Fibroblast of lung (primary cell): ENCODE measurements around the gene IP6K1. TPM values are rescaled to one million over a fixed set of nuclear protein-coding genes. Genes with fewer than 3 reads are reported as not detected.

Experiments used
- DNase-seq, 2 donors: peaks; one replicate each; pipeline versions ENCODE4 v3.0.0 to v3.0.0-alpha.2; 2010; ENCODE audit warnings: low read depth in 2 of 2
- H2AFZ ChIP-seq: 2 replicates; pipeline ENCODE4 v1.5.1; 2012; ENCODE audit warnings: low read length, control low read depth, inconsistent platforms
- H3K27ac ChIP-seq: 2 replicates; pipeline ENCODE4 v1.5.1; 2011; ENCODE audit warnings: low read length, control low read depth; ENCODE audit not compliant: insufficient read depth
- H3K27me3 ChIP-seq: 2 replicates; pipeline ENCODE4 v1.5.1; 2011; ENCODE audit warnings: mild to moderate bottlenecking, low read length; ENCODE audit not compliant: control insufficient read depth, insufficient read depth
- H3K36me3 ChIP-seq: 2 replicates; pipeline ENCODE4 v1.5.1; 2011; ENCODE audit warnings: low read length; ENCODE audit not compliant: control insufficient read depth, insufficient read depth
- H3K4me1 ChIP-seq: 2 replicates; pipeline ENCODE4 v1.5.1; 2011; ENCODE audit warnings: low read length; ENCODE audit not compliant: control insufficient read depth, insufficient read depth; ENCODE audit errors: extremely low read depth
- H3K4me2 ChIP-seq: 2 replicates; pipeline ENCODE4 v1.5.1; 2011; ENCODE audit warnings: low read length, control low read depth; ENCODE audit not compliant: insufficient read depth; ENCODE audit errors: extremely low read depth
- H3K4me3 ChIP-seq, 4 experiments: fragments of 200-600 bp in 1 of 4; sonication (generic) in 1 of 4; replicated peaks in 1 of 4; 2 replicates each; pipeline ENCODE4 v1.5.1; 2011 to 2016; ENCODE audit warnings: low read length in 4 of 4, low read depth in 3 of 4, mild to moderate bottlenecking in 3 of 4, control low read depth in 2 of 4, inconsistent platforms in 1 of 4, mixed read lengths in 1 of 4; ENCODE audit not compliant: insufficient read depth in 1 of 4; ENCODE audit errors: control extremely low read depth in 1 of 4
- H3K79me2 ChIP-seq: 2 replicates; pipeline ENCODE4 v1.5.1; 2012; ENCODE audit warnings: mild to moderate bottlenecking, low read length, inconsistent platforms; ENCODE audit not compliant: control insufficient read depth, insufficient read depth
- H3K9ac ChIP-seq: 2 replicates; pipeline ENCODE4 v1.5.1; 2011; ENCODE audit warnings: mild to moderate bottlenecking, low read length, control low read depth; ENCODE audit not compliant: insufficient read depth
- H3K9me3 ChIP-seq: 2 replicates; pipeline ENCODE4 v1.5.1; 2012; ENCODE audit warnings: low read depth, low read length; ENCODE audit not compliant: control insufficient read depth, insufficient read depth
- H4K20me1 ChIP-seq: 2 replicates; pipeline ENCODE4 v1.5.1; 2011; ENCODE audit warnings: low read length; ENCODE audit not compliant: control insufficient read depth, insufficient read depth; ENCODE audit errors: extremely low read depth
- EZH2 ChIP-seq: IDR thresholded peaks from 2 replicates; pipeline ENCODE4 v1.5.1; 2012; ENCODE audit warnings: low read length, control low read depth, mild to moderate bottlenecking; ENCODE audit errors: missing control alignments
- polyA plus RNA-seq, 2 donors: library from polyadenylated mRNA; depleted of rRNA in 1 of 2; stranded (reverse) in 1 of 2; unstranded in 1 of 2; fragments of >200 nt; gene quantifications; 2 replicates each; pipeline ENCODE4 v1.2.1, GENCODE V29; 2011 to 2012; ENCODE audit warnings: missing spikeins in 1 of 2
- total RNA-seq: library from RNA; depleted of rRNA; stranded (reverse); fragments of >200 nt; gene quantifications from 2 replicates; pipeline ENCODE4 v1.2.1, GENCODE V29; 2014
- TF ChIP-seq, protein P1 (sequence below), 2 donors: IDR thresholded peaks in 1 of 2; conservative IDR thresholded peaks in 1 of 2; 1 replicate in 1 of 2; 2 replicates in 1 of 2; pipeline ENCODE4 v1.5.1; 2011 to 2012; ENCODE audit warnings: low read length in 2 of 2, control low read depth in 1 of 2, inconsistent platforms in 1 of 2, low read depth in 1 of 2, mild to moderate bottlenecking in 1 of 2

IP6K1 gene
- total and polyA plus RNA-seq, 2 donors (not counting 1 experiment from before 2014, with no cell fraction given) = 30.2 to 45.4 TPM

DNA sequence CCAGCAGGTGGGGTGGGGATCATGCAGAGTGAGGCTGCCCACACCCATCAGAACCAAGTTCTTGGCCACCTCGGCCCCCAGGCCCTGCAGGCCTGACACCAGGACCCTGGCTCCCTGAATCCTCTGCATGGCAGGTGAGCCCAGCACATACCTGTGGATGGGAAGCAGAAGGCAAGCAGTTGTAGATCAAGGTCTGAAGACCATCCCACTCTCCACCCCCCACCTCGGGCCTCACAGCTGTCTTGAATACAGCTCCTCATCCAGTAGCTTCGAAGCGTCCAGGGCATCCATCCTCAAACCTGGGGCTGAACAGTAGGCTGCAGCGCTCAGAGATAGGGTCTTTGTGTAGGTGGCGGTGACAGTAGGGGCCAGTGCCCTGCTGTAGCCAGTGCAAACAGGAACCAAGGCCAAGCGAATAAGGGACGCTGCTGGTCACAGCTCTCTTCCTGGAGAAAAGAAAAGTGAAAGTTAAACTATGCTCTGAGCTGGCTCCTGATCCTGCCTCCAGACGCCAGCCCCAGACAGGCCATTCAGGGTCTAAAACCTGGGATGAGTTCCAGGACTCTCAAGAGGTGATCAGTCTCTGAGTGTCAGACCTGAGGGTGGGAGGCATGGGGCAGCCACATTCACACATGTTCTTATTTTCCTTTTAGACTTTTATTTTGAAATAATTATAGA is 27.3 kb upstream of the IP6K1 start, which contains the start of gene UBA7:
UBA7 (minus strand) TSS at position 457 of the 678 bp plus-strand sequence; CDS start at position 291, 166 bp downstream.
- peaks cover 8% of the 10 kb centered on the region for H3K4me1 ChIP-seq
- H3K27ac ChIP-seq = peak within 1 kb of the TSS; percentile 60
- H2AFZ ChIP-seq = peak within 1 kb of the TSS; percentile 86
- no peaks in the 10 kb centered on the region for H3K79me2 ChIP-seq
- peak within 1 kb of the TSS; percentile 64 for H3K9ac ChIP-seq
- no peaks in the 10 kb centered on the region for H3K27me3 ChIP-seq
- no peaks in the 10 kb centered on the region for H3K9me3 ChIP-seq
- peak; percentile 87 to 88 for DNase-seq
- TF ChIP-seq, protein P1, sequence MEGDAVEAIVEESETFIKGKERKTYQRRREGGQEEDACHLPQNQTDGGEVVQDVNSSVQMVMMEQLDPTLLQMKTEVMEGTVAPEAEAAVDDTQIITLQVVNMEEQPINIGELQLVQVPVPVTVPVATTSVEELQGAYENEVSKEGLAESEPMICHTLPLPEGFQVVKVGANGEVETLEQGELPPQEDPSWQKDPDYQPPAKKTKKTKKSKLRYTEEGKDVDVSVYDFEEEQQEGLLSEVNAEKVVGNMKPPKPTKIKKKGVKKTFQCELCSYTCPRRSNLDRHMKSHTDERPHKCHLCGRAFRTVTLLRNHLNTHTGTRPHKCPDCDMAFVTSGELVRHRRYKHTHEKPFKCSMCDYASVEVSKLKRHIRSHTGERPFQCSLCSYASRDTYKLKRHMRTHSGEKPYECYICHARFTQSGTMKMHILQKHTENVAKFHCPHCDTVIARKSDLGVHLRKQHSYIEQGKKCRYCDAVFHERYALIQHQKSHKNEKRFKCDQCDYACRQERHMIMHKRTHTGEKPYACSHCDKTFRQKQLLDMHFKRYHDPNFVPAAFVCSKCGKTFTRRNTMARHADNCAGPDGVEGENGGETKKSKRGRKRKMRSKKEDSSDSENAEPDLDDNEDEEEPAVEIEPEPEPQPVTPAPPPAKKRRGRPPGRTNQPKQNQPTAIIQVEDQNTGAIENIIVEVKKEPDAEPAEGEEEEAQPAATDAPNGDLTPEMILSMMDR (conservative IDR thresholded peaks at IDR 0.05 in 1 of 2, IDR thresholded peaks at IDR 0.05 in 1 of 2; ENCODE audit: low read depth in 1 of 2, low read length in 2 of 2) = no peak
- no peak for TF ChIP-seq EZH2
- peak within 1 kb of the TSS; percentile 29 to 71 (median 62) for H3K4me3 ChIP-seq
- peaks cover 6% of the 10 kb centered on the region for H3K36me3 ChIP-seq
- peak within 1 kb of the TSS; percentile 98 for H3K4me2 ChIP-seq
- H4K20me1 ChIP-seq = no peaks in the 10 kb centered on the region

DNA sequence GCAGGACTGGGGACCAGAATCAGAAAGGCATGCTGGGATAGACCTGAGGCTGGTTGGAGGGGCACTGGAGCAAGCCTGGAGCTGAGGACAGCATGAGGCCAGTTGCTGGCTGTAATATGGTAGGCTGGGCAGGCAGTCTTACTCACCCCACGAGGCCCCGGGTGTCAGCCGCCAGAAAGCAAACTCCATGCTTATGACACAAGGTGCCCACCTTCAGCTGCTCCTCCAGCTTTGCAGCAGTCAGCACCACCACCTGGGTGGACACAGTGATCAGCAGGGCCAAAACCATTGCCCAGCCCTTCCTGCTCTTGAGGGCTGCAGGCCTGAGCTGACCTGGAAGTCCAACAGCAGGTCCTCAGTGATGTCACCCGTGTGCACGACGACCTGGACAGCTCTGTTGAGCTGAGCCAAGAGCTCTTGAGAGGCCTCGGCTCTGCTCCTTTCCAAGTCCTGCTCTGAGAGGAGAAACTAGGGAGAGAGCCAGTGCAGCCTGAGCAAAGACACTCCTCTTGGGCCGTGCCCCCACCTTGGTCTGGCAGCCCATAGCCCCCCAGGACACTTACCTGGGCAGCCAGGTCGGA is 26.7 kb upstream of the IP6K1 start:
- no peaks in the 10 kb centered on the region for H4K20me1 ChIP-seq
- H3K4me3 ChIP-seq = peak overlapping the region; percentile 29 to 71 (median 62)
- H2AFZ ChIP-seq = no peak overlapping the region
- peak overlapping the region; percentile 64 for H3K9ac ChIP-seq
- H3K4me2 ChIP-seq = peak overlapping the region; percentile 98
- DNase-seq = no peak
- TF ChIP-seq EZH2 = no peak
- TF ChIP-seq, protein P1 (conservative IDR thresholded peaks at IDR 0.05 in 1 of 2, IDR thresholded peaks at IDR 0.05 in 1 of 2; ENCODE audit: low read depth in 1 of 2, low read length in 2 of 2) = no peak
- H3K36me3 ChIP-seq = peaks cover 6% of the 10 kb centered on the region
- no peaks in the 10 kb centered on the region for H3K9me3 ChIP-seq
- H3K27ac ChIP-seq = peak overlapping the region; percentile 60
- H3K79me2 ChIP-seq = no peaks in the 10 kb centered on the region
- no peaks in the 10 kb centered on the region for H3K27me3 ChIP-seq
- H3K4me1 ChIP-seq = peaks cover 8% of the 10 kb centered on the region

DNA sequence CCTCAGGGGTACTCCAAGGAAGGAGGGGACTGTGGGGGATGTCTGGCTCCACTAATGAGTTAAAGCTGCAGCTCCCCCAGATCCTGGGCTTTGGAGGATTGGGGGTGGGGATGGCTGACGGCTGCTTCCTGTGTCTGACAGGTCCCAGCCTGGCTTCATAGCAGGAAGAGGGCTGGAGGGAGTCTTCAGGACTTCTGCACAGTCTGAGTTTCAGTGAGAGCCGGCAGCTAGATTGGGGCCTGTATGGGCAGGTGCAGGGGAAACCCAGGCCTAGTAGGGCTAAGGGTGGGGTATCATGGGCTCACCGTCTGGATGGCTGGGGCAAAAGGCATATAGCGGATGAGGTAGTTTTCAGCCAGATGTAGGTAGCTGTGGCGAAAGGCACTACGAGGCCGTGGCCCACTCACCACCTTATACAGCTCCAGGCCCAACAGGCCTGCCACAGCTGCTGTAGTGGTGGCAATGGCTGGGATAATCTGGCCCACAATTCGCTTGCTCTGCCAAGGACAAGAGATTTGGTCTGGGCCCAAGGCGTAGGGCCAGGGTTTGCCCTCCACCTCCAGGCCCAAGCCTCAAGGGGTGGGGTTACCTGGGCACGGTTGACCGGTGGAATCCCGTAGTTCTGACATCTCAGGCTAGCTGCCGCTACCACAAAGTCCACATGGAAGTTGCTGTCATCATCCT is 21.2 kb upstream of the IP6K1 start:
- Histone ChIP-seq H2AFZ (no peak overlapping the region), H3K4me1 (peaks cover 26% of the 10 kb centered on the region), H3K9ac (no peak overlapping the region), H3K79me2 (no peaks in the 10 kb centered on the region), H3K4me3 (no peak overlapping the region), H3K27me3 (no peaks in the 10 kb centered on the region), H3K9me3 (no peaks in the 10 kb centered on the region), H3K27ac (no peak overlapping the region), H3K36me3 (peaks cover 6% of the 10 kb centered on the region), H4K20me1 (no peaks in the 10 kb centered on the region), H3K4me2 (no peak overlapping the region)
- TF ChIP-seq EZH2 = no peak
- TF ChIP-seq, protein P1 (conservative IDR thresholded peaks at IDR 0.05 in 1 of 2, IDR thresholded peaks at IDR 0.05 in 1 of 2; ENCODE audit: low read depth in 1 of 2, low read length in 2 of 2) = no peak
- peak in 1 of 2 donors; percentile 20 for DNase-seq
